ENCODE results near the gene CALN1.

DNA sequence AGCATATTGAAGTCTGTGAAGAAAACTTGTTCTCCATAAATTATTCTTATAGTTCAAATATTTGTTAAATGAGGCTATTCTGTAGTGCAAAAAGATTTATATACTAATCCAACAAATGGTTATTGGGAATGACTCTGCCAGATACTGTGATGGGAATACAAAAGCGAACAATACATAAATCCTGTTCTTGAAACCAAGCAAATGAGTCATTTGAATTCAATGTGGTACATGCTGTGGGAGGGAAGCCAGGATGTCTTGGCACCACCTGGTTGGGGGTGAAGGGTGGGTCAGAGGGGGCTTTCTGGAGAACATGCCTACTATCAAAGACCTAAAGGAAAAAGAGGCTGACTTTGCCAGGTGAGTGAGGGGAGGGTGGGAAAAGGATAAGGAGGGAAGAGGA, 594.2 kb downstream of the CALN1 start:
- TF ChIP-seq CTCF (IDR thresholded peaks at IDR 0.05; ENCODE audit: low read length) = no peak
- no peak for TF ChIP-seq EZH2 (optimal IDR thresholded peaks at IDR 0.05; ENCODE audit: low read depth, low read length)
